SK-N-SH treated with all-trans-retinoic acid at 6 μM for 48 hours (cell line): ENCODE results near the gene DIP2C.

Experiments
- ARNTL ChIP-seq: fragments of 450-650 bp; formaldehyde crosslinking; IDR thresholded peaks from 2 replicates; pipeline ENCODE4 v1.5.0; 2020; ENCODE audit warnings: low read depth, mild to moderate bottlenecking, moderate library complexity, borderline replicate concordance
- BACH2 ChIP-seq: fragments of 250-450 bp; sonication (Bioruptor Pico); IDR thresholded peaks from 2 replicates; pipeline ENCODE4 v1.9.0; 2021; ENCODE audit warnings: mild to moderate bottlenecking, borderline replicate concordance
- CSDC2 ChIP-seq: fragments of 250-450 bp; sonication (Bioruptor Pico); IDR thresholded peaks from 2 replicates; pipeline ENCODE4 v1.5.0; 2020; ENCODE audit warnings: mild to moderate bottlenecking, moderate library complexity
- CSRNP3 ChIP-seq: fragments of 250-450 bp; sonication (Bioruptor Pico); IDR thresholded peaks from 2 replicates; pipeline ENCODE4 v1.5.1; 2021; ENCODE audit warnings: mild to moderate bottlenecking, moderate library complexity
- GLIS3 ChIP-seq: fragments of 250-450 bp; sonication (Bioruptor Pico); IDR thresholded peaks from 2 replicates; pipeline ENCODE4 v1.5.0; 2020; ENCODE audit warnings: mild to moderate bottlenecking, moderate library complexity
- PPARA ChIP-seq: fragments of 250-450 bp; sonication (Bioruptor Pico); IDR thresholded peaks from 2 replicates; pipeline ENCODE4 v1.5.0; 2020; ENCODE audit warnings: mild to moderate bottlenecking, borderline replicate concordance
- RARB ChIP-seq: fragments of 250-450 bp; sonication (Bioruptor Pico); IDR thresholded peaks from 2 replicates; pipeline ENCODE4 v1.8.0; 2021; ENCODE audit warnings: mild to moderate bottlenecking, moderate library complexity
- ZFP30 ChIP-seq: fragments of 450-650 bp; formaldehyde crosslinking; IDR thresholded peaks from 2 replicates; pipeline ENCODE4 v1.5.0; 2022; ENCODE audit warnings: mild to moderate bottlenecking, moderate library complexity
- ZNF565 ChIP-seq: fragments of 450-650 bp; formaldehyde crosslinking; conservative IDR thresholded peaks from 2 replicates; pipeline ENCODE4 v1.5.0; 2020; ENCODE audit warnings: low read depth, mild to moderate bottlenecking, moderate library complexity
- ZNF70 ChIP-seq: fragments of 450-650 bp; formaldehyde crosslinking; IDR thresholded peaks from 2 replicates; pipeline ENCODE4 v1.5.0; 2020; ENCODE audit warnings: mild to moderate bottlenecking, moderate library complexity
- ZNF8 ChIP-seq: fragments of 450-650 bp; formaldehyde crosslinking; IDR thresholded peaks from 2 replicates; pipeline ENCODE4 v1.5.0; 2020; ENCODE audit warnings: mild to moderate bottlenecking, moderate library complexity
- TF ChIP-seq, protein P1 (sequence below): fragments of 250-450 bp; sonication (Bioruptor Pico); IDR thresholded peaks from 2 replicates; pipeline ENCODE4 v1.8.0; 2020; ENCODE audit warnings: mild to moderate bottlenecking, moderate library complexity, borderline replicate concordance
- TF ChIP-seq, protein P2 (sequence below): fragments of 250-450 bp; sonication (Bioruptor Pico); IDR thresholded peaks from 2 replicates; pipeline ENCODE4 v1.5.1; 2020; ENCODE audit warnings: low read depth, mild to moderate bottlenecking, moderate library complexity
- TF ChIP-seq, protein P3 (sequence below): fragments of 250-450 bp; sonication (Bioruptor Pico); IDR thresholded peaks from 2 replicates; pipeline ENCODE4 v1.5.0; 2020; ENCODE audit warnings: mild to moderate bottlenecking, moderate library complexity

DNA sequence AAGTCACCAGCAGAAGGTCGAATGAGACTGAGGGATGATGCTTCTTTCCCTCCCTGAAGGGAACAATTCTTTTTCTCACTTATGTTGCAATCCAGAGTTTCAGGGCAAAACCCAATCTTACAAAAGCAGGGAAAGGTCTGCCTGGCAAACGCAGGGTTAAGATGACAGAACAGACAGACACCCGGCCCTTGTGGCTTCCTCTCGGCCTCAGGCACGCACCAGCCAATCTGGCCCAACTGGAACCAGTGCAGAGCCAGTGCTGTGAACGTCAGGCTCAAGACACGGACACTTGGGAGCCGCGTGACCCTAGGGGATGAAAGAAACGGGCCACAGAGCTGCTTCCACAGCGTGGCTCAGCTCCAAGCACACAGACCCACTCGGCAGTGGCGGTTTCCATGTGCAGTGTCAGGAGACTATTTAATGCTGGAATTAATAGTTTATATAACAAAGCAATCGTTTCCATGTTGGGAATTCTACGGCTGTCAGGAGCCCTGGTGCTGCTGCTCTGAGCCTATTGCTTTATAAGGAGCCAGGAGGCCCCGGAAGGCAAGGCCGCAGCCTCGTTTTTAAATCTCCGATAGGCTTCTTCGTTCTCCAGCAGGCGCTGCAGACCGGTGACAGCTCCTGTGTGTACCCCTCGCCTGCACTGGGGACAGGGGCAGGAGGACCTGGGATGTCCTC, 198.4 kb downstream of the DIP2C start:
- TF ChIP-seq BACH2 (CRISPR knock-in tag) (no peak), CSRNP3 (CRISPR knock-in tag) (no peak), ZNF70 (CRISPR knock-in tag) (no peak), GLIS3 (no peak), ZNF565 (no peak), CSDC2 (CRISPR knock-in tag) (no peak), ZFP30 (no peak), PPARA (no peak), ARNTL (CRISPR knock-in tag) (no peak), RARB (CRISPR knock-in tag) (no peak), ZNF8 (CRISPR knock-in tag) (no peak)
- TF ChIP-seq, protein P1, sequence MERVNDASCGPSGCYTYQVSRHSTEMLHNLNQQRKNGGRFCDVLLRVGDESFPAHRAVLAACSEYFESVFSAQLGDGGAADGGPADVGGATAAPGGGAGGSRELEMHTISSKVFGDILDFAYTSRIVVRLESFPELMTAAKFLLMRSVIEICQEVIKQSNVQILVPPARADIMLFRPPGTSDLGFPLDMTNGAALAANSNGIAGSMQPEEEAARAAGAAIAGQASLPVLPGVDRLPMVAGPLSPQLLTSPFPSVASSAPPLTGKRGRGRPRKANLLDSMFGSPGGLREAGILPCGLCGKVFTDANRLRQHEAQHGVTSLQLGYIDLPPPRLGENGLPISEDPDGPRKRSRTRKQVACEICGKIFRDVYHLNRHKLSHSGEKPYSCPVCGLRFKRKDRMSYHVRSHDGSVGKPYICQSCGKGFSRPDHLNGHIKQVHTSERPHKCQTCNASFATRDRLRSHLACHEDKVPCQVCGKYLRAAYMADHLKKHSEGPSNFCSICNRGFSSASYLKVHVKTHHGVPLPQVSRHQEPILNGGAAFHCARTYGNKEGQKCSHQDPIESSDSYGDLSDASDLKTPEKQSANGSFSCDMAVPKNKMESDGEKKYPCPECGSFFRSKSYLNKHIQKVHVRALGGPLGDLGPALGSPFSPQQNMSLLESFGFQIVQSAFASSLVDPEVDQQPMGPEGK: no peak
- TF ChIP-seq, protein P2, sequence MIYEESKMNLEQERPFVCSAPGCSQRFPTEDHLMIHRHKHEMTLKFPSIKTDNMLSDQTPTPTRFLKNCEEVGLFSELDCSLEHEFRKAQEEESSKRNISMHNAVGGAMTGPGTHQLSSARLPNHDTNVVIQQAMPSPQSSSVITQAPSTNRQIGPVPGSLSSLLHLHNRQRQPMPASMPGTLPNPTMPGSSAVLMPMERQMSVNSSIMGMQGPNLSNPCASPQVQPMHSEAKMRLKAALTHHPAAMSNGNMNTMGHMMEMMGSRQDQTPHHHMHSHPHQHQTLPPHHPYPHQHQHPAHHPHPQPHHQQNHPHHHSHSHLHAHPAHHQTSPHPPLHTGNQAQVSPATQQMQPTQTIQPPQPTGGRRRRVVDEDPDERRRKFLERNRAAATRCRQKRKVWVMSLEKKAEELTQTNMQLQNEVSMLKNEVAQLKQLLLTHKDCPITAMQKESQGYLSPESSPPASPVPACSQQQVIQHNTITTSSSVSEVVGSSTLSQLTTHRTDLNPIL (CRISPR knock-in tag): no peak
- TF ChIP-seq, protein P3, sequence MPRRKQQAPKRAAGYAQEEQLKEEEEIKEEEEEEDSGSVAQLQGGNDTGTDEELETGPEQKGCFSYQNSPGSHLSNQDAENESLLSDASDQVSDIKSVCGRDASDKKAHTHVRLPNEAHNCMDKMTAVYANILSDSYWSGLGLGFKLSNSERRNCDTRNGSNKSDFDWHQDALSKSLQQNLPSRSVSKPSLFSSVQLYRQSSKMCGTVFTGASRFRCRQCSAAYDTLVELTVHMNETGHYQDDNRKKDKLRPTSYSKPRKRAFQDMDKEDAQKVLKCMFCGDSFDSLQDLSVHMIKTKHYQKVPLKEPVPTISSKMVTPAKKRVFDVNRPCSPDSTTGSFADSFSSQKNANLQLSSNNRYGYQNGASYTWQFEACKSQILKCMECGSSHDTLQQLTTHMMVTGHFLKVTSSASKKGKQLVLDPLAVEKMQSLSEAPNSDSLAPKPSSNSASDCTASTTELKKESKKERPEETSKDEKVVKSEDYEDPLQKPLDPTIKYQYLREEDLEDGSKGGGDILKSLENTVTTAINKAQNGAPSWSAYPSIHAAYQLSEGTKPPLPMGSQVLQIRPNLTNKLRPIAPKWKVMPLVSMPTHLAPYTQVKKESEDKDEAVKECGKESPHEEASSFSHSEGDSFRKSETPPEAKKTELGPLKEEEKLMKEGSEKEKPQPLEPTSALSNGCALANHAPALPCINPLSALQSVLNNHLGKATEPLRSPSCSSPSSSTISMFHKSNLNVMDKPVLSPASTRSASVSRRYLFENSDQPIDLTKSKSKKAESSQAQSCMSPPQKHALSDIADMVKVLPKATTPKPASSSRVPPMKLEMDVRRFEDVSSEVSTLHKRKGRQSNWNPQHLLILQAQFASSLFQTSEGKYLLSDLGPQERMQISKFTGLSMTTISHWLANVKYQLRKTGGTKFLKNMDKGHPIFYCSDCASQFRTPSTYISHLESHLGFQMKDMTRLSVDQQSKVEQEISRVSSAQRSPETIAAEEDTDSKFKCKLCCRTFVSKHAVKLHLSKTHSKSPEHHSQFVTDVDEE: no peak
